DND-41 (cell line): Measurements from ENCODE around the gene EFNB3.

Source experiments
- ATAC-seq: fragments of 200-7000 bp; cut with Tn5 transposase; 3 replicates; pipeline ENCODE4 v1.9.1; 2021; ENCODE audit warnings: low read depth; ENCODE audit not compliant: insufficient read depth
- DNase-seq: peaks from one replicate; pipeline ENCODE4 v3.0.0-alpha.2; 2020
- H2AFZ ChIP-seq: 2 replicates; pipeline ENCODE4 v1.6.0; 2012; ENCODE audit warnings: low read depth, low read length
- H3K27ac ChIP-seq: 2 replicates; pipeline ENCODE4 v1.5.1; 2012; ENCODE audit warnings: low read length, inconsistent platforms
- H3K27me3 ChIP-seq: fragments of 200-600 bp; sonication (generic); 2 replicates; pipeline ENCODE4 v1.6.0; 2012; ENCODE audit warnings: low read length, mild to moderate bottlenecking, inconsistent platforms; ENCODE audit not compliant: insufficient read depth, poor library complexity
- H3K36me3 ChIP-seq: 2 replicates; pipeline ENCODE4 v1.5.1; 2012; ENCODE audit warnings: low read length, inconsistent platforms; ENCODE audit not compliant: insufficient read depth
- H3K4me1 ChIP-seq: 2 replicates; pipeline ENCODE4 v1.5.1; 2012; ENCODE audit warnings: mild to moderate bottlenecking, low read length; ENCODE audit not compliant: insufficient read depth
- H3K4me2 ChIP-seq: 2 replicates; pipeline ENCODE4 v1.6.0; 2012; ENCODE audit warnings: mild to moderate bottlenecking, moderate library complexity, low read length, inconsistent platforms; ENCODE audit not compliant: insufficient read depth
- H3K4me3 ChIP-seq, 2 experiments: fragments of 200-600 bp in 1 of 2; shearing (Covaris generic) in 1 of 2; 2 replicates each; pipeline ENCODE4 v1.5.1; 2012 to 2016; ENCODE audit warnings: inconsistent platforms in 2 of 2, low read length in 2 of 2, mild to moderate bottlenecking in 2 of 2, low read depth in 1 of 2, moderate library complexity in 1 of 2
- H3K79me2 ChIP-seq: 2 replicates; pipeline ENCODE4 v1.6.0; 2012; ENCODE audit warnings: low read length, inconsistent platforms; ENCODE audit not compliant: insufficient read depth
- H3K9ac ChIP-seq: 2 replicates; pipeline ENCODE4 v1.6.0; 2012; ENCODE audit warnings: low read depth, mild to moderate bottlenecking, inconsistent platforms, low read length, moderate library complexity
- H3K9me3 ChIP-seq: 2 replicates; pipeline ENCODE4 v1.5.1; 2012; ENCODE audit warnings: low read length, moderate library complexity, mild to moderate bottlenecking, inconsistent platforms; ENCODE audit not compliant: insufficient read depth, severe bottlenecking
- H4K20me1 ChIP-seq: 2 replicates; pipeline ENCODE4 v1.6.0; 2012; ENCODE audit warnings: low read length; ENCODE audit not compliant: insufficient read depth
- EZH2 ChIP-seq: IDR thresholded peaks from 3 replicates; pipeline ENCODE4 v1.6.1; 2012; ENCODE audit warnings: borderline replicate concordance, low read depth, mild to moderate bottlenecking, moderate library complexity, low read length, inconsistent platforms; ENCODE audit not compliant: severe bottlenecking
- TF ChIP-seq, protein P1 (sequence below): IDR thresholded peaks from 2 replicates; pipeline ENCODE4 v1.5.1; 2012; ENCODE audit warnings: borderline replicate concordance, low read length, moderate library complexity, mild to moderate bottlenecking; ENCODE audit not compliant: poor library complexity, severe bottlenecking; ENCODE audit errors: extremely low read depth

The EFNB3 gene

DNA sequence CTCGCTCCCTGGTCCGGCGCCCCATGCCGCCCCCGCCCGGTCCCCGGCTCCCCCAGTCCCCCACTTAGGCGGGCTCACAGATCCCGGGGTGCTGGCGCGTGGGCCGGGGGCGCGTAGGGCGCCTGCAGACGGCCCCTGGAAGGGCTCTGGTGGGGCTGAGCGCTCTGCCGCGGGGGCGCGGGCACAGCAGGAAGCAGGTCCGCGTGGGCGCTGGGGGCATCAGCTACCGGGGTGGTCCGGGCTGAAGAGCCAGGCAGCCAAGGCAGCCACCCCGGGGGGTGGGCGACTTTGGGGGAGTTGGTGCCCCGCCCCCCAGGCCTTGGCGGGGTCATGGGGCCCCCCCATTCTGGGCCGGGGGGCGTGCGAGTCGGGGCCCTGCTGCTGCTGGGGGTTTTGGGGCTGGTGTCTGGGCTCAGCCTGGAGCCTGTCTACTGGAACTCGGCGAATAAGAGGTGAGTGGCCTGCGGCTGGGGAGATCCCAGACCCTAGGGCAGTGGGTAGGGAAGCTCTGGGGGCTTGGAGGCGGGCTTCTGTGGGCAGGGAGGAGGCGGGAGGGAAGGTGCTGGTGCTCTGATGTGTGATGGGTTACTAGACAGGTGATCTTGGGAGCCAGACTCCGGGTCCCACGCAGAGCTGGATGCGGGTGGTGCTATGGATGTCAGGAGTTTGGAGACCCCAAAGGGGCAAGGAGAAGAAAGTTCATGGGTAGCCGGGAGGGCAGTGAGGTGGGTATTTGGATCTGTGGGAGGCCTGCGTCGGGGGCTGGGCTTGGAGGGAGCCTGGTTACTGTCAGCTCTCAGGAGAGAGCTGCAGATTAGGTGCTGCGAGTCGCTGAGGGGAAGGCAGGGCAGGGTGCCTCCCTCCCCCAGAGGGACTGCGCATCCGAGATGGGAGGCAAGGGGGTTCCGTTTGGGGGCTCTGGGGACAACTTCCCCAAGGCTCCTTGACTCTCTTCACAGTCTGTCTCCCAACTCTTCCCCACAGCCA, 560 bp downstream of the EFNB3 start:
- H3K79me2 ChIP-seq, result no peaks in the 10 kb centered on the region
- H3K9me3 ChIP-seq, result no peaks in the 10 kb centered on the region
- no peak overlapping the region for H3K9ac ChIP-seq
- H3K27me3 ChIP-seq, result peaks cover 6% of the 10 kb centered on the region
- H3K4me1 ChIP-seq, result no peaks in the 10 kb centered on the region
- no peak overlapping the region for H3K4me2 ChIP-seq
- no peak overlapping the region for H3K27ac ChIP-seq
- H3K36me3 ChIP-seq, result peaks cover 26% of the 10 kb centered on the region
- peak; percentile 19 for TF ChIP-seq EZH2
- TF ChIP-seq, protein P1, sequence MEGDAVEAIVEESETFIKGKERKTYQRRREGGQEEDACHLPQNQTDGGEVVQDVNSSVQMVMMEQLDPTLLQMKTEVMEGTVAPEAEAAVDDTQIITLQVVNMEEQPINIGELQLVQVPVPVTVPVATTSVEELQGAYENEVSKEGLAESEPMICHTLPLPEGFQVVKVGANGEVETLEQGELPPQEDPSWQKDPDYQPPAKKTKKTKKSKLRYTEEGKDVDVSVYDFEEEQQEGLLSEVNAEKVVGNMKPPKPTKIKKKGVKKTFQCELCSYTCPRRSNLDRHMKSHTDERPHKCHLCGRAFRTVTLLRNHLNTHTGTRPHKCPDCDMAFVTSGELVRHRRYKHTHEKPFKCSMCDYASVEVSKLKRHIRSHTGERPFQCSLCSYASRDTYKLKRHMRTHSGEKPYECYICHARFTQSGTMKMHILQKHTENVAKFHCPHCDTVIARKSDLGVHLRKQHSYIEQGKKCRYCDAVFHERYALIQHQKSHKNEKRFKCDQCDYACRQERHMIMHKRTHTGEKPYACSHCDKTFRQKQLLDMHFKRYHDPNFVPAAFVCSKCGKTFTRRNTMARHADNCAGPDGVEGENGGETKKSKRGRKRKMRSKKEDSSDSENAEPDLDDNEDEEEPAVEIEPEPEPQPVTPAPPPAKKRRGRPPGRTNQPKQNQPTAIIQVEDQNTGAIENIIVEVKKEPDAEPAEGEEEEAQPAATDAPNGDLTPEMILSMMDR, result no peak
- no peak overlapping the region for H2AFZ ChIP-seq
- peaks cover 21% of the 10 kb centered on the region; the same call in 1 of the 2 replicates for H4K20me1 ChIP-seq
- 0 out of 3 replicates have a peak, but pooled peaks have one; percentile 30 for ATAC-seq
- no peak for DNase-seq
- H3K4me3 ChIP-seq, result no peak overlapping the region

DNA sequence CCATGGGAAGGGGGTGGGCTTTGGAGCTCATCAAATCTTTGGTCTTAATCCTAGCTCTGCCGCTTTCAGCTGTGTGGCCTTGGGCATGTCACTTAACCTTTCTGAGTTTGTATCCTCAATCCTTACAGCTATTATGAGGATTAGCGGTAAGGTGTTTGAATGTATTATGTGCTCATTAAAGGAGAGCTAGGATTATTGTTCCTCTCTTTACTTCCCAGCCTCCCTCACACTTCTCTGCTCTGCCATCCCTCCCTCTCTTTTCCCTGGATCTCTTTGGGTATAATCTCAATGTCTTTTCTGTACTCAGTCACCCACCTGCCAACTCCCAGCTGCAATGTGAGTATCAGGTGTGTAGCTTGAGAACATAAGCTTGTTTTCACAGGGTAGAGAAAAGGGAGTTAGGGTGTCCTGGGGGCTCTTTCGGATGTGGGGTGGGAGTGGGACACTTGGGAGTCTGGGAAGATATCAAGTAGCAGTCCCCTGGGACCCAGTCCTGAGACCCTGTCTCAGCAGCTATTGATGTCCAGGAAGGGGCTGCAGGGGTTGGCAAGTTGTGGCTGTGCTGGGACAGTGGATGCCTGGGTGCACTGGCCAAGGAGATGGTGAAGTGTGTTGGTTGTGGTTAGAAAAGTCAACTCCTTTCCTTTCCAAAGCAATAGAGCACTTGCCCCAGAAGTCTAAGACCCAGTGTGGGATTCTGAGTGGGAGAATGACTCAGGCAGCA, 1.8 kb downstream of the EFNB3 start:
- Histone ChIP-seq H3K4me2 (no peak overlapping the region), H3K4me1 (no peaks in the 10 kb centered on the region), H3K27ac (no peak overlapping the region), H2AFZ (no peak overlapping the region), H4K20me1 (peaks cover 21% of the 10 kb centered on the region; the same call in 1 of the 2 replicates), H3K4me3 (no peak overlapping the region), H3K9ac (no peak overlapping the region), H3K27me3 (peaks cover 6% of the 10 kb centered on the region), H3K9me3 (no peaks in the 10 kb centered on the region), H3K79me2 (no peaks in the 10 kb centered on the region), H3K36me3 (peaks cover 16% of the 10 kb centered on the region)
- no peak for TF ChIP-seq EZH2
- TF ChIP-seq, protein P1, result no peak
- ATAC-seq (no peak), DNase-seq (no peak)

DNA sequence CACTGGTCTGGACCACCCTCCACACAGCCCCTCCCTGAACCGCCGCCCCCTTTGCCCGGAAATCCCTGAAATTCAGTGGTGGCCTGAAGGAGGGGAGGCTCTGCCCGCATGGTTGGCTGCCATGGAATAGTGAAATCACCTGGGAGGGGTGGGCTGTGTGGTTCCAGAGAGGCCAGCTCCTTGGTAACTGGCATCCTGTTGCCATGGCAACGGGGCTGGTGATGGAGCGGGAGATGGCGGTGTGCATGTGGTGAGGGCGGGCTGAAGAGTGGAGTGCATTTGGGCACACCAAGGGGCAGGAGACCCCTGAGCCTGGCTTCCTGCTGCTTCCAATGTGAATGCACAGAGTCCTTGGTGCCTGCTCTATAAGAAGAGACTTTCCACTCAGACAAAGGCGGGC, 2.4 kb downstream of the EFNB3 start:
- DNase-seq, result no peak
- peaks cover 6% of the 10 kb centered on the region for H3K27me3 ChIP-seq
- H3K36me3 ChIP-seq, result peaks cover 10% of the 10 kb centered on the region

More for the DNA sequence above, 2.4 kb downstream of the EFNB3 start:
- Histone ChIP-seq H3K4me1 (no peaks in the 10 kb centered on the region), H2AFZ (no peak overlapping the region), H3K79me2 (no peaks in the 10 kb centered on the region), H3K4me3 (no peak overlapping the region), H3K4me2 (no peak overlapping the region), H4K20me1 (peaks cover 19% of the 10 kb centered on the region; the same call in 1 of the 2 replicates), H3K27ac (no peak overlapping the region), H3K9ac (no peak overlapping the region), H3K9me3 (no peaks in the 10 kb centered on the region)
- ATAC-seq, result no peak
- TF ChIP-seq, protein P1, result no peak
- TF ChIP-seq EZH2, result no peak
